NCI-H2171 treated with DMSO at 0.1 percent for 48 hours (cell line): ENCODE results near the gene CREB3L1.

Source experiments
- DNase-seq: peaks from one replicate; lab custom pipeline; 2025; lab: John Stamatoyannopoulos, UW

The CREB3L1 gene

DNA sequence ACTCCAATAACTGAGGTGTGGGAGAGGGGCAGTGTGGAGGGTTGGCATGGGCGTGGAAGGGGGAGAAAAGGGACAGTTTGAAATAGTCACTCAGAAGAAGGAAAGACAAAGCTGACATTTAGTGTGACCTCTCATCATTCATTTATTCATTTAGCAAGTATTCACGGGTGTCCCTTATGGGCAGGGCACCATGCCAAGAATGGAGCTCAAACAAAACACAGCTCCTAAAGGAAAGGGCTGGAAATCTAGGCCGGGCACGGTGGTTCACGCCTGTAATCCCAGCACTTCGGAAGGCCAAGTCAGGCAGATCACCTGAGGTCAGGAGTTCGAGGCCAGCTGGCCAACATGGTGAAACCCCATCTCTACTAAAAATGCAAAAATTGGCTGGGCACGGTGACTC, 50.4 kb downstream of the CREB3L1 start:
- DNase-seq = no peak

DNA sequence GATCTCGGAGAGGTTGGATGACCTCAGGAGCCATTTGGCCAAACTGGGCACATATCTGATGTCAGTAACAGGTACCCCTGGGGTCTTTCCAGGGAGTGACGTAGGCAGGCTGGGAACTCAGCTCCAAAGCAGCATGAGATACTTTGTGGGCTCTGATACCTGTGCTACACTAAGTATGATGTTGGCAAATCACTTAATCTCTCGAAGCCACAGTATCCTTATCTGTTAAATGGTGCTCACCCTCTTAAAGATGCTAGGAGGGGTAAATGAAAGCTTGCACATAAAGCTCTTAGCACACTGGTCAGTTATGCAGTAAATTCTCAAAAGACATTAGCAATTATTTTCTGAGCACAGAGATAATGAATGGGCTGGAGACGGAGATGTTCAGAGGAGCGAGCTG, 52.7 kb downstream of the CREB3L1 start:
- DNase-seq = no peak

DNA sequence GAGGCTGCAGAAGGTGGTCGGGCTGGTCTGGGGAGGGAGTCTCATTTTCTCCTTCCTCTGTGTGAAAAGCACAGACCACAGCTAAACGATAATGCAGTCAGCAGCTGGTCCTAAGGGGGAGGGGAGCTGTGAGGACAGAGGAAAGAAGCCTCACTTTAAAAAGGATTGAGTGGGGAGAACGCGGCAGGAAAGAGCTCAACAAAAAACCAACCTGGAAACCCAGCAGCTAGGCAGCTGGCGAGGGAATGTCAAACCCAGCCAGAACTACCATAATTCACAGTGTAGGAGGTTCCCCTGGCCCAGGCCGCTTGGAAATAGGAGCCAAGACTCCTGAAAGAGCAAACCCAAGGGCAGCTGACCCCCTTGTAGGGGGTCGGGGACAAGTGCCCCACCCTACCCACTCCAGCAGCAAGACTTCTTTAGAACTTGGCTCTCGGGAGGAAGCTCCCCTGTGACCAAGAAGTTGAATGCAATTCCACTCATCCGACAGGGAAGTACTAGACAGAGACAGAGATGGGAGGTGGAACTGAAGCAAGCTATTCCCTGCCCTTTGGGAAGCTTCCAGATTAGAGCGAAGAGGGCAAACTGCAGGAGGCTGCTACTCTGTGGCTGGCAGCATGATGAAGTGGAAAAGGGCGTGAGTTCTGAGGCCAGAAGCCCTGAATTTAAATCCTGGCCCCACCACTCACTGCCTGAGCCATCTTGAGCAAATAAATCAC, 53.3 kb downstream of the CREB3L1 start:
- DNase-seq = peak; percentile 30

DNA sequence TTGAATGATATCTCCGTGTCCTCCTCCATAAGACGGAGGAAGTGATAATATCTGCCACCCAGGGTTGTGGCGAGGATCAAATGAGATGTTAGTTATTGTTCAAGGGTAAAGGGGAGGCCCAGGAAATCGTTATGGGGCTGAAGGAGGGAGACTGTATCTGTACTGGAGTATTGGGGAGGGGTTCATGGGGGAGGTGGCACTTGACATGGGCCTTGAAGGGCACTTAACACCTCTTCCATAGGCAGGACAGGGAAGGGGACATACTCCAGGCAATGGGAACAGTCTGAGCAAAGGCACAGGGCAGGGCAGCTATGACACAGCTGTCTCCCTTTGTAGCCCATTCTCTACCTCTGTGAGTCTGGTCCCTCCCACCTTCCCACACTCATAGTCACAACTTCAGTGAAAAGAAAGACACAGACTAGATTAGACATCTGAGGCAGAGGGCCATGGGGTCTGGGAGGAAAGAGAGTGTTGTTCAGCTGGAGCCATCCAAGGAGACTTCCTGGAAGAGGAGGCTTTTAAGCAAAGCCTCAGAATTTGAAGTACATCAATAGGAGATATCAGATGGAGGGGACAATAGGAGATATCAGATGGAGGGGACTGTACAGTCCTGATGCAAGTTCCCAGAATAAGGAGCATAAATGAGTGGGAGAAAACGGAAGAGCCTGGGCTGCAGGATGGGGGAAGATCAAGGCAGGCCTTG, 54.0 kb downstream of the CREB3L1 start:
- no peak for DNase-seq

DNA sequence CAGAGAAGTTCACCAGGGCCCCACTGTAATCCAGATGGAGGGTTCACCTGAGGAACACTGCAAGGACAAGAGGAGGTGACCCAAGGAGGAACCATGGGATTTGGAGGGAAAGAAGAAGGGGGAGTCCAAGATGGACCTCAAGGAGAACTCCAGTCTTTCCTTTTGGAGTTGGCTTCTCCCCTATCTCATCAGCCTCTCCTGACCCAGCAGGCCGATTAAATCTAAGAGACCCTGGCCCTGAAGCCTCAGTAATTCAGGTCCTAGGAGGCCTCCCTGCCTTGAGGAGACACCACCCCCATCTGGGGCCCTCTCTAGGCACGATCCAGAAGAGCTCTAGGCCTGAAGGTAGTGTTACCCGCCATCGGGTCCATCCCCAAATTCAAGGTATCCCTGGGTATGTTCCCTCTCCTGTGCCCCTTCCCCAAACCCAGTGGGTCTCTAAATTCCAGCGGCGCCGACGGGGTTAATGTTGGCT, 54.7 kb downstream of the CREB3L1 start:
- no peak for DNase-seq

DNA sequence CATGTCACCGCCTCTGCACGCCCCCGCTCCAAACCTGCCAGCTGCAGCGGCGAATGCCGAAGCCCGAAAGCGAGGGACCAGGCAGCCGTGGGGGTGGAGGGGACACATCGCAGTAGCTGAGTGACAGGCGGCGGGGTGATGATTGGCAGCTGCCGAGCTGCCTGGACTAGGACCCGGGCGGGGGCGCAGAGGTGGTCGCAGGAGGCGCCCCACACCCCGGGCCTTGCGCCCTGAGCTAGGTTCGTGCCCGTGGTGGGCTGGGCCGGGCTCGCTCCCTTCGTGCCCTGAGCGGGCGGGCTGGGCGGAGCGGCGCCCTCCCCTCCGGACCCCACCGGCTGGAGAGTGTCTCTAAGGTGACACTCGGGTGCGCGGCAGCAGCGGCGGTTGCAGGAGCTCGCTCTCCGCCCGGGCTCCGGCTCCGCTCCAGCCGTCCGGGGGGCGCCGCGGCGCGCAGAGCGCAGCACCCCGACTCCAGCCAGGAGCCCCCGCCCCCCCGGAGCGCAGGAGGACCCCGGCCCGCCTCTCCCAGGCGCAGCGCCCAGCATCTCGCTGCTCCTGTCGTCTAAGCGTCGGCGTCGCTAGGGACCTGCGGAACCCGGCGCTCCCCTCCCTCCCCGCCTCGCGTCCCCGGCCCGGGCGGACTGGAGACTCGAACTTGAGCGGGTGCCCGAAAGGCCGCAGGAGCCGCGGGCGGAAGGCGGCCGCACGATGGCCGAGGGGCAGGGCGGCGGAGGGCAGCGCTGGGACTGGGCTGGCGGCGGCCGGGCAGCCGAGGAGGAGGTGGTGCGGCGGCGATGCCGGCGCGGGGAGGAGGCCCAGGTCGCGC, 55.3 kb downstream of the CREB3L1 start:
- peak; percentile 47 for DNase-seq

DNA sequence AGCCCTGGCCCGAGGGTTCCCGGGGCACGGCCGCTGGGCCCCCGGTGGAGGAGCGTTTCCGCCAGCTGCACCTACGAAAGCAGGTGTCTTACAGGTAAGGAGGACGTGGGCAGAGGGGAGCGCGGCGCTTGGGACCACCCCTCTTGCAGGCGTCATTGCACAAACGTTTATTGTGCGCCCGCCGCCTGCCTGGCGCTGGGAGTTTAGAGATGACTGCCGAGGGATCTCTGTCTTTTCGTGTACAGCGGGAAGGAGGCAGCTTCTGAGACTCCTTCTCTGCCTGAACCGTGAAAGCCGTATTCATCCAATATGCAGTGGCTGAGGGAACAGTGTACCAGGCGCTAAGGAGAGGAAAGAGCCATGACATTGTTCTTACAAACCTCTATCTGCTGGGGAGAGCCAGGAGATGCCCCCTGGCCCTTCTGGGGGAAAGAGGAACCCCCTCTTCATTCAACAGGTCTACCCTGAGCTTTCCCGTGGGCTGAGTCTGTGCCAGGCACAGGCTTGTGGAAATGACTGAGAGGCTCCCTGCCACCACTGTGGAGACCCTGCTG, 56.0 kb downstream of the CREB3L1 start:
- DNase-seq = no peak

DNA sequence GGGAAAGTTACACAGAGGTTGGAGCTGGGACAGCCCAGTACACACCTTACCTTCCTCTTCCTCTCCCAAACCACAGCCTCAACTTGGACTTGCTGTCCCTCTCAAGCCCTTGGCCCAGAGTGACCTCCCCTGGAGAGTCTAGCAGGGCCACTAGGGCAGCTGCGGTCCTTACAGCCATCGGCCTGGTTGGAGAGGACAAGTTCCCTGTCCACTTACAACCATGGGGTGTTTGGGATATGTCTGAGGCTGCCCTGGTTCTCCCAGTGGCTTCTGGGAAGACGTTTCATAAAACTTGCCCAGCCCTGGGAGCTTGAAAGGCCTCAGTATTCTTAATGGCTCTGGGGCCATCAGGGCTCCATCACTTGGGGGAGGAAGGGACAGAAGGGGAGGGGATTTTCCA, 56.7 kb downstream of the CREB3L1 start:
- DNase-seq = no peak

DNA sequence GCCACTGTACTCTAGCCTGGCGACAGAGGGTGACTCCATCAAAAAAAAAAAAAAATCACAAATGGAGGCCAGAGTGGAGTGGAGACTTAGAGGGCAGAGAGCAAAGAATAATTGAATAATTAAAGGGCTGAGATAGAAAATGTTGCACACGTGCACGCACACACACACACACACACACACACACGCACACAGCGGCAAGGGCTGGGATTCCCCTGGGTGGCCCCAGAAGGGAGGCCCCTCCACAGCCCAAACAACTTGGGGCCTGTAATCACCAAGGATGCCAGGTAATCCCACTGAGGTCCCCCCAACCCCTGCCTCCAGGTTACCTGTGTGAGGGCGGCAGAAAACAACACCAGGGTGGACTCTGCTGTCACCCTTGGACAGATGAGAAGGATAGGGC, 57.8 kb downstream of the CREB3L1 start:
- no peak for DNase-seq

DNA sequence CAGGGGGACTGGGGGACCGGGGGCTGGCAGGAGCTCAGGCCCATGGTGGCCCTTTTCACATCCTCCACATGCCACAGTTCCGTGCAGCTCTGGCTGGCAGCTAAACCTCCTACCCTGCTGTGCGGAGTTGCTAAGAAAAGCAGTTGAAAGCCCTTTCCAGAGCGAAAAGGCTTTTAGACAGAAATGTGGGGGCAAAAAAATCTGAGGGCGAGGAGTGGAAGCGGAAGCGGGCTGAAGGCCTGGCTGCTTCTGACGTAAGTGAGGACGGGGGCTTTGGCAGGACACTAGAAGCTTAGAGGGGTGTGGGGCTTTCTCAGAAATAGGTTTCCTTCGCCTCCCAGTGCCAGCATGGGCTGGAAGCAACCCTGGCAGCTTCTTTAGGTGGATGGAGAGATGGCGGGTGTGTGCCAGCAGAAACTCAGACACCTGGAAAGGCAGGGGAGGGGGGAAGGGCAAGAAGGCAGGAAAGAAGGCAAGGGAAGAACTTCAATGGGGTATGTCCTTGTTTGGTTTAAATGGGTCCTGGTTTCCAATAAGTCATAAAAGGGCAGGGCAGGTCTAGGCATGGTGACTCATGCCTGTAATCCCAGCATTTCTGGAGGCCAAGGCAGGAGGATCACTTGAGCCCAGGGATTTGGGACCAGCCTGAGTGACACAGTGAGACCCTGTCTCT, 58.6 kb downstream of the CREB3L1 start:
- no peak for DNase-seq

DNA sequence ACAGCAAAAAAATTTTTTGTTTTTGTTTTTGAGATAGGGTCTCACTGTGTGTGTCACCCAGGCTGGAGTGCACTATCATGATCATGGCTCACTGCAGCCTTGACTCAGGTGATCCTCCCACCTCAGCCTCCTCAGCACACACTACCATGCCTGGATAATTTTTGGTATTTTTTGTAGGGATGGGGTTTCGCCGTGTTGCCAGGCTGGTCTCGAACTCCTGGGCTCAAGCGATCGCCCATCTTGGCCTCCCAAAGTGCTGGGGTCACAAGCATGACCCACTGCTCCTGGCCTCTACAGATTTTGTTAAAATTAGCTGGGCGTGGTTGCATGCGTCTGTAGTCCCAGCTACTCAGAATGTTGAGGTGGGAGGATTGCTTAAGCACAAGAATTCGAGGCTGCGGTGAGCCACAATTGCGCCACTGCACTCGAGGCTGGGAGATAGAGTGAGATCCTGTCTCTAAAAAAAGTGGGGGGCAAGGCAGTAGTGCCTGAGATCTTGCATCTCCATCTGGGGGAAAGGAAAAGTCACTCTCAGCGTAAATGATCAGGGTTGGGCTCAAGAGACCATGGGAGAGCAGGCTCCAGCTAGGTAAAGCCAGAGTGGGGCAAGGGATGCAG, 59.2 kb downstream of the CREB3L1 start:
- DNase-seq = no peak

DNA sequence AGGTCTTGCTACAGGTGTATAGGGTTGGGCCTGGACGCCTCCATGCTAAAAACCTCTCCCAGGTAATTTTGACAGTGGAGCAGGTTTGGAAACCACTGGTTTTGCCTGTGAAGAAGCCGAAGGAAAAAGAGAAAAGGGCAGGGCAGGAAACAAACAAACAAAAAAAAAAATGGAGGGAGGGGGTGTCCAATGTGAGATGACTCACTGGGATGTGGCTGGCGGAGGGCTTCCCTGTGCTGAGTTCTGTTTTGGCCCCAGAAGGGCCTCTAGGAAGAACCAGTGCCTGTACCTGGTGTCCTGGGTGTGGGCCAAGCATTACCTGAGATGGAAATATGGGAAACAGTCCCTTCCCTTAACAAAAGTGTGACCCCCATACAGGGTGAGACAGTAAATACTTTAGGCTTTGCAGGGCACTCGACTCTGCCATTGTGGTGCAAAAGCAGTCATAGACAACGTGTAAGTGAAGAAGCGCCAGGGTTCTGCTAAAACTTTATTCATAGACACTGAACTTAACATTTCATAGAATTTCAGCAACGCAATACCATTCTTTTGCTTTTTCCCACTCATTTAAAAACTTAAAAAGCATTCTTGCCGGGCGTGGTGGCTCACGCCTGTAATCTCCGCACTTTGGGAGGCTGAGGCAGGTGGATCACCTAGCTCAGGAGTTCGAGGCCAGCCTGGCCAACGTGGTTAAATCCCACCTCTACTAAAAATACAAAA, 60.3 kb downstream of the CREB3L1 start:
- DNase-seq = no peak

DNA sequence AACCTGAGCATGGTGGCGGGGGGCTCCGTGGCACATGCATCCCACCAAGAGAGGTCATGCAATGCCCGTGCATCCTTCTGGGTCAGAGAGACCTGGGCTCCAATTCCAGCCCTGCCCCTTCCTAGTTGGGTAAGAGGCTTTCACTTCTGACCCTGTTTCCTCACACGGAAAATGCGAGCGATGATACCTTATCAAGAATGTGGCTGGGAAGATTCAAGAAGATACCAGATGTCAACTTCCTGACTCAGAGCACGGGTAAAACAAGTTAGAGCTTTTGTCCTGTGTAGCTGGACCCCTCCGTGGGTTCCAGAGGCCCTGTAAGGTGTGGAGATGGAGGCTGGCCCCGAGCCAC, 61.1 kb downstream of the CREB3L1 start:
- DNase-seq = peak; percentile 64

DNA sequence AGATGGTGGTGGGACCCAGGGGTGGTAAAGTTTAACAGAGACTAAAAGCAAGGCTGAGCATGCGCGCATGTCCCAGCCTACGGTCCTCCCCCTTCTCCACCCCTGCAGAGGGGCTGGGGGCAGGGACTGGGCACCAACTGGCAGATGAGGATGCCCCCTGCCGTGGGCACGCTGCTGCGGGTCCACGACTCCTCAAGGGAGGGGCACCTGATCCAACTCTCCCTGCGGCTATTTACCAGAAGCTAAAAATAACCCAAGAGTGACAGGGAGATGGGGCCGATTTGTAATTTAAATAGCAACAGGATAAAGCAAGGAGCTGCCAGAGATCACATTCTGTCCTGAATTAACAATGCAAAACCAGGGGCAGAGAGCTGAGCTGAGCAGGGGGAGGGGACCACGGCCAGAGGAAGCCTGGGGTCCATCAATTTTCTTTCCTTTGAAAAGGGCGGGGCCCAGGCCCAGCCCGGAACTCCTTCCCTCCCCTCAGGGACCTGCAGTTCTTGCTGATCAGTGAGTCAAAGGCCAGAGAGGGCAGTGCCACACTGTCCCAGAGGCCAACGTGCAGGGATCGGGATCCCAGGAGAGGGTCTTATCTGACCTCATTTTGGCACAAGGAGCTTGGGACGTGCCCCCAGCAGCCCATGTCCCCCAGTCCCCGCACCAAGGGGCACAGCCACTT, 61.7 kb downstream of the CREB3L1 start:
- DNase-seq = peak; percentile 74

DNA sequence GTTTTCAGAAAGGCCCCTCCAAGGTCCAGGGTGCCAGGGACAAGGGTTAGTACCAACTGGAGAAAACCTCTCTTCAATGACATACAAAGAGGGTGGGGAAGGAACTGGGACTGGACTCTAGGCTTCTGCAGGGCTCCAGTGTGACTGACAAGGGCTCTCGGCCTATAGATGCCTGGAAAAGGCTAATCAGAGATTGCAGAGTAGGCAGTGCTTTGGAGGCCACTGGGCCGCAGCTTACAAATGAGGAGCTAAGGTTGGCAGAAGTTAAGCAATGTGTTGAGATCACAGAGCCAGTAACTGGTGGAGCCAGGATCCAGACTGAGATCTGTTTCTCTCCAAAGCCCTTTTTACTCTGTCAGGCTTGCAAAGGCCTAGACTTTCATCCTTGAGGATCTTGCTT, 62.4 kb downstream of the CREB3L1 start:
- no peak for DNase-seq

DNA sequence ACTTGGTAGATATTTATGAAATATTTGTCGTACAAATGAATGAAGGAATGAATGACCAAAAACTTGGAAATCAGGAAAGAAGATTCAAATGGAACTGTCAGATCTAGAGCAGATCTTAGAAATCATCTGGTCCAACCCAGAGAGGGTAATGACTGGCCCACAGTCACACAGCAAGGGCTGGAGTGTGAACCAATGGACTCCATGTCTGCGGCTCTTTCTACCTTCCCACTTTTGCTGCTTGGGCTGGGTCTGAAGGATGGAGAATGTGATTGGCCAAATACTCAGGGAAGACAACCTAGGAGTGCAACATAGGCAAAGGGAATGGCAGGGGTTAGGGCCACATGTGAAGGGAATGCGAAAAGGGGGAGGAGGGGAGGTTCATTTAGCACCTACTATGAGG, 64.0 kb downstream of the CREB3L1 start:
- DNase-seq = no peak

DNA sequence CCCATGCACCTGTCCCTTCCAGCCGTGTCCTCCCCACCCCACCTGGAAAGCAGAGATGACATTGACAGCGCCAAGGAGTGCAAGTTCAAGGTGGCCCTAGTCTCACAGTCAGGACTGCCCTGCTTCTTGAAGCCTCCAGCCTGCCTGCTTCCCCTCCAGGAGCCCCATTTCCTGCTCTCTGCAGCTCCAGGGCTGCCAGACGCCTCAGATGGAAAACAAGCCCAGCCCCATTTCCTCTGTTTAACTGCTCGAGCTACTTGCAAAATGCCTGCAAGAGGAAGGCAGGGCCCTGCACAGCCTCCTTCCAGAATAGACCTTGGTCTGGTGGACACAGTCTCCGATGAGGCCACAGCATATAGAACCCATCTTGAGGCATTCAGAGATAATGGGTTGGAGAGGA, 64.8 kb downstream of the CREB3L1 start:
- no peak for DNase-seq

DNA sequence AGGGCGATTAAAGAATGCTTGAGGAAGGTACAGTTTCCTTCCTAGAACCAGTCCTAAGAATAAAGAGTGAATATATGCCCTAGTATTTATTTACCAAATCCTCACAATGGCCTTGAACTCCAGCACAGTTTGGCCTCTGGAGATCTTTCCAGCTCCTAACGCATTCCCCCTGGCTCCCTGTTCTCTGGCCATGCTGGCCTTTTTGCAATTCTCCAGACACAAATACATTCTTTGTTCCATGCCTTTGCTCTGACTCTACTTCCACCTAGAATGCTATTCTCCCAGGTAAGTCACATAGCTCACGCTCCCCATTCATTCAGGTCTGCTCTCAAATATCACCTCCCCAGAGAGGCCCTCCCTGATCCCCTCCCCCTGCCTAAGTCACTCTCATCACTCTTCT, 66.1 kb downstream of the CREB3L1 start:
- peak; percentile 81 for DNase-seq

DNA sequence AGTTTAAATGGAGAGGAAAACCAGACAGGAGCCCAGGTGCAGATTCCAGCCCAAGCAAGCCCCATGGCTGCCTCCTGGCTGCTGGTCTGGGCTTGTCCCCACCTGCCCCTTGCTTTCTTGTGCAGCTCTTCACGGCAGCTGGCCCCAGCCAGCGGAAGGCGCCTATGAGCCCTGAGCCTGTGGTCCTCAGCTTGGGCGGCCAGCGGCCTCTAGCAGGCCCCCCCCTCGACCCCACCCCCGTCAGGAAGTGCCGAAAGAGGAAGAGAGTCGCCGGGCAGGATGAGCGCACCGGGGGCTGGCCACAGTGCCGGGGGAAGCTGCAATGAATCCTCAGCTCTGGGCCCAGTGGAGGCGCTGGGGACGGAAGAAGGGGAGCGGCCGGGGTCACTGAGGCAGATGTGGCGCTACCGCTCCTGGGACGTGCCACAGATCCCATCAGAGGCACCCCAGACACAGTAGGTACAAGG, 67.7 kb downstream of the CREB3L1 start:
- DNase-seq = peak; percentile 86

DNA sequence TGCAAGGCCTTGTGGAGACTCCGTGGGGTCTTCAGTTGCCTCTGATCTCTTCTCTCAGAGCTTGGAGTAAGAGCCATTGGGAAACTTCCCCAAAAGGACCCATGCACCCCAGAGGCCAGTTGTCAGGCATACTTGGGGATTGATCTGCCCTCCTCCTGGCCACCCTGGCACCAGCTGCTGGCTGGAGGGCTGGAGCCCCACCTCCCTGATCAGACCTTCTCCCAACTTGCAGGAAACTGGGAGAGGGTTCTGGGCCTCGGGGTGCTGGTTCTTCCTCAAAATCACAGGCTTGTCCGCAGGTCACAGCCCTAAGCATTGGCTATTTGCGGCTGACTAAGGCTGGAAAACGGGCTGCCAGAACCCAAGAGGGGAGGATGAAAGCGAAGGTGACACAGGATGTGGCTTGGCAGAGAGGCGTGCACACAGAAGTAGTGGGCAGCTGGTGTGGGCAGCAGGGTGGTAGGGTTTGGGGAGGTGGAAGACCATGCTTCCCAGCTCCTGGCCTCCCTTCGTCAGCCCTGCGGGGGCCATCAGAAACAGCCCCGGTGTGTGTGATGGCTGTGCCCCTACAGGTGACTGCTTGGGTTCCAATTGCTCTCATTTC, 68.5 kb downstream of the CREB3L1 start:
- no peak for DNase-seq
